Measurements from ENCODE around the gene CD82. TPM values are rescaled to one million over a fixed set of nuclear protein-coding genes. Genes with fewer than 3 reads are reported as not detected.

Gene CD82
- total RNA-seq, 1 donor = 22.0 TPM

- Histone ChIP-seq H3K4me3 (ENCODE audit: low read length) (no peak overlapping the region), H3K27me3 (ENCODE audit: insufficient read depth, low read length) (no peaks in the 10 kb centered on the region)
These were observed 1.8 kb upstream of the CD82 start for GRCh38 chr11:44563711-44564110.

GRCh38 chr11:44564166-44564565, 1.3 kb upstream of the CD82 start:
- Histone ChIP-seq H3K9me3 (ENCODE audit: low read depth, low read length) (no peaks in the 10 kb centered on the region), H3K27me3 (ENCODE audit: insufficient read depth, low read length) (no peaks in the 10 kb centered on the region), H3K4me1 (ENCODE audit: insufficient read depth, low read length) (peaks cover 68% of the 10 kb centered on the region), H3K4me3 (ENCODE audit: low read length) (no peak overlapping the region)

More at GRCh38 chr11:44563711-44564110, 1.8 kb upstream of the CD82 start:
- peaks cover 65% of the 10 kb centered on the region for H3K4me1 ChIP-seq (ENCODE audit: insufficient read depth, low read length)
- H3K9me3 ChIP-seq (ENCODE audit: low read depth, low read length) = no peaks in the 10 kb centered on the region

GRCh38 chr11:44564670-44565210, 723 bp upstream of the CD82 start:
- peak overlapping the region; percentile 45 for H3K4me3 ChIP-seq (ENCODE audit: low read length)
- peaks cover 68% of the 10 kb centered on the region for H3K4me1 ChIP-seq (ENCODE audit: insufficient read depth, low read length)
- H3K27me3 ChIP-seq (ENCODE audit: insufficient read depth, low read length) = no peaks in the 10 kb centered on the region
- no peaks in the 10 kb centered on the region for H3K9me3 ChIP-seq (ENCODE audit: low read depth, low read length)

- Histone ChIP-seq H3K4me1 (ENCODE audit: insufficient read depth, low read length) (peaks cover 69% of the 10 kb centered on the region), H3K27me3 (ENCODE audit: insufficient read depth, low read length) (no peaks in the 10 kb centered on the region), H3K9me3 (ENCODE audit: low read depth, low read length) (no peaks in the 10 kb centered on the region), H3K4me3 (ENCODE audit: low read length) (peak overlapping the region; percentile 63)
These were observed 788 bp downstream of the CD82 start for GRCh38 chr11:44565953-44566949.

- H3K4me1 ChIP-seq (ENCODE audit: insufficient read depth, low read length) = peaks cover 77% of the 10 kb centered on the region
- H3K4me3 ChIP-seq (ENCODE audit: low read length) = no peak overlapping the region
- no peaks in the 10 kb centered on the region for H3K9me3 ChIP-seq (ENCODE audit: low read depth, low read length)
- no peaks in the 10 kb centered on the region for H3K27me3 ChIP-seq (ENCODE audit: insufficient read depth, low read length)
These were observed 1.8 kb downstream of the CD82 start for GRCh38 chr11:44566952-44567875.

GRCh38 chr11:44567876-44568256, 2.4 kb downstream of the CD82 start:
- Histone ChIP-seq H3K9me3 (ENCODE audit: low read depth, low read length) (no peaks in the 10 kb centered on the region), H3K4me3 (ENCODE audit: low read length) (no peak overlapping the region), H3K27me3 (ENCODE audit: insufficient read depth, low read length) (no peaks in the 10 kb centered on the region), H3K4me1 (ENCODE audit: insufficient read depth, low read length) (peaks cover 84% of the 10 kb centered on the region)

- no peaks in the 10 kb centered on the region for H3K27me3 ChIP-seq (ENCODE audit: insufficient read depth, low read length)
- peaks cover 87% of the 10 kb centered on the region for H3K4me1 ChIP-seq (ENCODE audit: insufficient read depth, low read length)
- no peak overlapping the region for H3K4me3 ChIP-seq (ENCODE audit: low read length)
- H3K9me3 ChIP-seq (ENCODE audit: low read depth, low read length) = no peaks in the 10 kb centered on the region
These were observed 2.8 kb downstream of the CD82 start for GRCh38 chr11:44568331-44568657.

- no peaks in the 10 kb centered on the region for H3K9me3 ChIP-seq (ENCODE audit: low read depth, low read length)
- peaks cover 92% of the 10 kb centered on the region for H3K4me1 ChIP-seq (ENCODE audit: insufficient read depth, low read length)
- H3K27me3 ChIP-seq (ENCODE audit: insufficient read depth, low read length) = no peaks in the 10 kb centered on the region
- no peak overlapping the region for H3K4me3 ChIP-seq (ENCODE audit: low read length)
These were observed 3.4 kb downstream of the CD82 start for GRCh38 chr11:44568658-44569473.

- Histone ChIP-seq H3K4me3 (ENCODE audit: low read length) (no peak overlapping the region), H3K4me1 (ENCODE audit: insufficient read depth, low read length) (peaks cover 98% of the 10 kb centered on the region), H3K27me3 (ENCODE audit: insufficient read depth, low read length) (no peaks in the 10 kb centered on the region), H3K9me3 (ENCODE audit: low read depth, low read length) (no peaks in the 10 kb centered on the region)
These were observed 5.1 kb downstream of the CD82 start for GRCh38 chr11:44570411-44571155.

GRCh38 chr11:44571871-44572270, 6.4 kb downstream of the CD82 start:
- peaks cover 98% of the 10 kb centered on the region for H3K4me1 ChIP-seq (ENCODE audit: insufficient read depth, low read length)
- H3K4me3 ChIP-seq (ENCODE audit: low read length) = no peak overlapping the region
- no peaks in the 10 kb centered on the region for H3K9me3 ChIP-seq (ENCODE audit: low read depth, low read length)
- no peaks in the 10 kb centered on the region for H3K27me3 ChIP-seq (ENCODE audit: insufficient read depth, low read length)

GRCh38 chr11:44572436-44572835, 7.0 kb downstream of the CD82 start:
- no peaks in the 10 kb centered on the region for H3K9me3 ChIP-seq (ENCODE audit: low read depth, low read length)
- no peaks in the 10 kb centered on the region for H3K27me3 ChIP-seq (ENCODE audit: insufficient read depth, low read length)
- H3K4me1 ChIP-seq (ENCODE audit: insufficient read depth, low read length) = peaks cover 98% of the 10 kb centered on the region
- no peak overlapping the region for H3K4me3 ChIP-seq (ENCODE audit: low read length)

- Histone ChIP-seq H3K4me3 (ENCODE audit: low read length) (no peak overlapping the region), H3K9me3 (ENCODE audit: low read depth, low read length) (no peaks in the 10 kb centered on the region), H3K27me3 (ENCODE audit: insufficient read depth, low read length) (no peaks in the 10 kb centered on the region), H3K4me1 (ENCODE audit: insufficient read depth, low read length) (peaks cover 98% of the 10 kb centered on the region)
These were observed 7.4 kb downstream of the CD82 start for GRCh38 chr11:44572884-44573283.

GRCh38 chr11:44573333-44573732, 7.9 kb downstream of the CD82 start:
- Histone ChIP-seq H3K9me3 (ENCODE audit: low read depth, low read length) (no peaks in the 10 kb centered on the region), H3K4me3 (ENCODE audit: low read length) (no peak overlapping the region), H3K27me3 (ENCODE audit: insufficient read depth, low read length) (no peaks in the 10 kb centered on the region), H3K4me1 (ENCODE audit: insufficient read depth, low read length) (peaks cover 98% of the 10 kb centered on the region)

Measured in mononuclear cell (primary cell).